Measurements from ENCODE around the gene PPIP5K1. TPM values are rescaled to one million over a fixed set of nuclear protein-coding genes. Genes with fewer than 3 reads are reported as not detected.

Gene PPIP5K1
- polyA plus RNA-seq, 1 donor from 2014 or later: 12.9 TPM

DNA sequence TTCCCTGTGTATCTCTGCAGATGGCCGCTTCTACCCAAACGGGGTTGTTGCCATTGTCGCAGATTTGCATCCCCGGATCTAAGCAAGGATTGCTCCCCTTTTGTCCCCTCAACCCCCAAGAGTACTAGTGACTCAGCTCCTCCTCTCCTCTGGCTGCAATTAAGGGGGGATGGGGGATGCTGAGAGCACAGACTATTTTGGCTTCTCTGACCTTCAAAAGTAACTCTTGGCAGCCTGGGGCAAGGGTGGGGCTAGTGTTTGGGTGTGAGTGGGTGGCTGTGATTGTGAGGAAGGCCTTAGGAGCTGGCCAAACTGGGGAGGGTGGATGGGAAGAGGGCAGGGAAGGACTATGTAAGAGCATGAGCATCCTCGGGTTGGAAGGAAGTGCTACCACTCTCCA is 73.8 kb downstream of the PPIP5K1 start:
- H3K36me3 Mint-ChIP-seq: no peaks in the 10 kb centered on the region
- H3K9me3 Mint-ChIP-seq: no peaks in the 10 kb centered on the region
- H3K4me3 Mint-ChIP-seq: no peak overlapping the region
- peaks cover 4 to 8% (median 4%) of the 10 kb centered on the region in 3 donors for H3K4me1 Mint-ChIP-seq
- H3K27ac Mint-ChIP-seq: peak overlapping the region in 2 of 3 donors; percentile 33 to 94
- H3K27me3 Mint-ChIP-seq: peaks cover 48% of the 10 kb centered on the region

DNA sequence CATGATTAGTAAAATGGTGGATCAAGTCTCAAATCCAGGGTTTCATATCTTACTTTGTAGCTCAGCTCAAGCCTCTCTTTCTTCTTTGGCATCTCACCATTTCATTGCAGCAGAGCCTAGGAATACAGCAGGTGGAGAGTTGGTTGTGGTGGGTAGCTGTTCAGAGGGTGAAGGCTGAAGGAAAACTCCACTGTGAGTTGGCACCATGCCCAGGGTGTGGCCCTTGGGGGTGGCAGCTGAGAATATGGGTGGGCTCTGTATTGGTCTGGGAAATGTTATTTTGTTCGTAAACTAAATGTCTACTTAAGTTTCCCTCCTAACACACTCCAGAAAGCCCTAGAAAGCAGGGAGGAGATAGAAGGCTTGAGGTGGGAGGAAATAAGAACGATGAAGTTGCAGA is 74.3 kb downstream of the PPIP5K1 start:
- peak overlapping the region in 1 of 3 donors; percentile 94 for H3K27ac Mint-ChIP-seq
- no peaks in the 10 kb centered on the region for H3K9me3 Mint-ChIP-seq
- peaks cover 48% of the 10 kb centered on the region for H3K27me3 Mint-ChIP-seq
- peaks cover 7 to 11% (median 7%) of the 10 kb centered on the region in 3 donors for H3K4me1 Mint-ChIP-seq
- no peaks in the 10 kb centered on the region for H3K36me3 Mint-ChIP-seq
- H3K4me3 Mint-ChIP-seq: peak overlapping the region in 1 of 4 donors; percentile 53

DNA sequence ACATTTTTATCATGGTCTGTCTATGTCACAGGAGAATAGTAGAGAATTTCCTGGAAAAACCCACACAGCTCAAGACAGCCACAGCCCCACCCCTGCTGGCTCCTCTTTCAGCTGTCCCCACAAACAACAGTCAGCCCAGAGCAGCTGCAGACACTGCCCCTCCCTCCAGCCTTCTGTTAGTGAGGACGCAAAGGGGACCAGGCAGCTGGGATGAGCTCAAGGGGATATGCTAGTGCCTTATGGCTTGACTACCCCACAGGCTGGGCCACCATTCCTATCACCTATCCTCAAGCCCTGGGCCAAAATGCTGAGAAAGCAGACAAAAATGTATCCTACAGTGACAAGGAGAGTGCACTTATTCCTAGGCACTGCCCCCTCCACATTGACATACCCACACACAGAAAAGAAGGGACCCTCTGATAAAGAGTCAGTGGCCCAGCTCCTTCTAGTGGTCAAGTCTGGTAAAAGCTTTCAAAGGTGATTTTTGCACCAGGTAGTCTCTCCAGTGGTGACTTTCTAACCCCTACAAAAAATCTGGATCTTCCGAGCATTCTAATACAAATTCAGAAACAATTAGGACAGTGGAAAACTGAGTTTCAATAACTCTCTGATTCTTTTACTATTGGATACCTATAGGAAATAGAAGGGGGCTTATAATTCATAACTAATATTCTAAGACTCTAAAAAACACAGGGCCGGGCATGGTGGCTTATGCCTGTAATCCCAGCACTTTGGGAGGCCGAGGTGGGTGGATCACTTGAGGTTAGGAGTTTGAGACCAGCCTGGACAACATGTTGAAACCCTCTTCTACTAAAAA is 75.6 kb downstream of the PPIP5K1 start:
- Mint-ChIP-seq H3K27ac (no peak overlapping the region), H3K36me3 (peaks cover 1% of the 10 kb centered on the region), H3K27me3 (peaks cover 41% of the 10 kb centered on the region), H3K4me1 (peaks cover 12 to 16% (median 16%) of the 10 kb centered on the region in 3 donors), H3K9me3 (no peaks in the 10 kb centered on the region), H3K4me3 (no peak overlapping the region)

DNA sequence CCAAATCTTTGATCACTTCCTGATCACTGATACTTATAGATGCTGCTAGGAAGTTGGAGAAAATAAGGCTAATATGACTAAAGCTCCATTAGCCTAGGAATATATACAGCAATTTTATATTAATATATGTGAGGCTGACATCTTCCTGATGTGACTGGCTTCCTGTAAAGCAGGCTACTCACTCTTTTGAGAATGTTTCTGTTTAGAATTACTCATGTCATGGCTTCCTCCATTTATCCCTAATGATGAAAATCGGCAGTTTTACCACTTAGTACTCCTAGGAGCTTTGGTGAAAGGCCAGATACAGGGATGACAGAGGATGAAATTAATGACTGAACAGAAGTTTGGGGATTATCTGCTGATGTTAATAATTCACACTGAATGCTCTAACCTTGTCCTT is 76.5 kb downstream of the PPIP5K1 start:
- no peak overlapping the region for H3K27ac Mint-ChIP-seq
- peaks cover 1% of the 10 kb centered on the region for H3K36me3 Mint-ChIP-seq
- H3K4me3 Mint-ChIP-seq: peak overlapping the region in 1 of 4 donors; percentile 57
- H3K27me3 Mint-ChIP-seq: peaks cover 32% of the 10 kb centered on the region
- H3K9me3 Mint-ChIP-seq: no peaks in the 10 kb centered on the region
- H3K4me1 Mint-ChIP-seq: peaks cover 12 to 16% (median 16%) of the 10 kb centered on the region in 3 donors

DNA sequence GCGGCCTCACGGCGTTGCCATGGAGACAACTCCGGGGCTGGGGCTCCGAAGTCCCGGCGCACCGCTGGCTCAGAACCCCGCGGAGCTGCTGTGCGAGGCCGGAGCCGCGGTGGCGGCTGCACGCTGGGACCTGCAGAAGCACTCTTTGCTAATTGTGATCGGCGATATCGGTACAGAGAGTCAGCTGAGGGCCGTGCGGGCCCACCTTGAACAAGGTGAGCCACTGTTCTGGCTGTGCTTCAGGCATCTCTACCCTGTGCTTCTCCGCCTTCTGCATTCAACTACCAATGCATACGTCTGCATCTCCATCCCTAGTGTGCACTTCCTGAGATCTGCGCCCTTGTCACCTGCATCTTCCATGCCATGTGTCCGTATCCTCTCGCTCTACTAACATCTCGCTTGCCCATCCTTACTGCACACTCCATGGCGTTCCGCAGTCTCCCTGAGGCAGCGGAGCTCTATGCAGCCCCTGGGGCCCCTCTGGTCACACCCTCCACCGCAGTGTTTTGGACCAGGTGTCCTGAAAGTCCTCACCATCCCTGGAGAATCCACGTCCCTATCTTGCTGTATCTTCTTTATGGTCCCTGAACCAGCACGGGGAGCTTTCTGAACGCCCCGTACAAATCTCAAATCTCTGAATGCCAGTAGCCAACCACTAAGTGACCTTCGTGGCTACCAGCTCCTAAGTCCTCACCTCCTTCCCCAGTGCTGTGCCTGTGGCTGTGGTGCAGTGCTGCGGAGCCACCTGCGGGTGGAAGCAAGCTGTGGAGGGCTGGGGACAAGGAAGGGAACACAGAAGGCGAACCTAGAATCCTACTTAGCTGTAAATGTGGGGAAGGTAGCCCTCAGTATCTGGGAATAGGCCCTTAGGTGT is 78.8 kb downstream of the PPIP5K1 start:
- Mint-ChIP-seq H3K27ac (peak overlapping the region; percentile 94 to 97 (median 94)), H3K4me3 (peak overlapping the region; percentile 88 to 99 (median 96)), H3K4me1 (peaks cover 12 to 16% (median 13%) of the 10 kb centered on the region in 3 donors)

DNA sequence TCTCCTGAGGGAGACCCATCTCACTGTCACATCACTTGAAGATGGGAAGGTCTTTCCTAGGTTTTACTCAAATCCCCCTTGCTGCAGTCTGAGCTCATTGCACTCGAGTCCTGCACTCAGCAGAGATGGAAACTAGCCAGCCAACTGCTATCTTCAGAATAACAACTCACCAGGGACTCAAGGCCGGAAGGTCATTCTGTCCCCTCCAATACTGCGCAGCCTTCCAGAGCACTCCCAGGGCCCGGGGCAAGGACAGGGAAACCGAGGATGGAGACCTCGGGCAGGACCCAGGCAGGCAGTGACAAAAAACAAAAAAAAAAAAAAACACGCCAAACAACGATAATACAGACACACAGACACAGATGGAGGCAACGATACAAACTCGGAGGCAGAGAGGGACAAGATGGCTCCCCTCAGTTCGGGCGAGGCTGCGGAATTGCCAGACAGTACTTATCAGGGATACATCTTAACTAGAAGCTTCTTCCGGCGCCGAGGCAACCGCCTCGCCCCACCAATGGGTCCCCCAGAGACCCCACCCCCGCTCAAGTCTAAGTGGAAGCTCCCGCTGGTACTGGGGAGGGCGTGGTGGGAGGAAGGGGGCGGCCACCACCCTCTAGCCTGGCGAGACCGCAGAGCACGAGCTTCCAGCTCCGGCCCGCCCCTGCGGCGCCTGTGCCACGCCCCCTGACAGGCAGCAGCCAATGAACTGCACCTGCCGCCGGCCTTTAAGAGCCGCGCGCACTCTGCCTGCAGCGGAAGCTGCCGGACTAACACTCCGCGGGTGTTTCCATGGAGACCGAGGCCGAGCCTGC is 79.6 kb downstream of the PPIP5K1 start:
- Mint-ChIP-seq H3K4me1 (peaks cover 12 to 16% (median 13%) of the 10 kb centered on the region in 3 donors), H3K36me3 (peaks cover 1% of the 10 kb centered on the region), H3K27ac (peak overlapping the region; percentile 94 to 97 (median 94)), H3K27me3 (peaks cover 7% of the 10 kb centered on the region), H3K9me3 (no peaks in the 10 kb centered on the region), H3K4me3 (peak overlapping the region; percentile 88 to 99 (median 96))

More for the DNA sequence above, 78.8 kb downstream of the PPIP5K1 start:
- H3K36me3 Mint-ChIP-seq: peaks cover 1% of the 10 kb centered on the region
- H3K27me3 Mint-ChIP-seq: peaks cover 13% of the 10 kb centered on the region
- no peaks in the 10 kb centered on the region for H3K9me3 Mint-ChIP-seq

DNA sequence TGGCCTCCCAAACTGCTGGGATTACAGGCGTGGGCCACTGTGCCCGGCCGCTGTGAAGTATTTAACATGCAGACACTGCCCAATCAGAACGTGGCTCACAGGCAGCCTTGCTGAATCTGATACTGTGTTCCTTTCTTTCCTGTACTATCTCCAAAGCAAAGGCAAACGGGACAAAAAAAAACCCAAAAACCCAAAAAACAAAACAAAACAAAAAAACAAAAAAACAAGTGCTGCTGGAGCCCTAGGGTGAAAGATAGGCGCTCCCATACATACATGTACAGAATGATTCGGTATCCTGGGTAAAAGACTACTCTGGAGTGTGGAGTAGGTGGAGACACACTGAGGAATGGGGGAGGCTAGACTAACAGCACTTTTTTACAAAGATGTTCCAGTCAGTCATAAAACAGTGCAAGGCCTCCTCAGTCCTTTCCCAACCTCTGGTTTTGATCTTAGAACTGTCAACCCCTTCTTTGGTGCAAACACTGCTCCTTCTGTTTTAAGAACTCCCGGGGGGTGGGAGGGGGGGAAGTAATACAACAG is 80.3 kb downstream of the PPIP5K1 start:
- Mint-ChIP-seq H3K27me3 (peaks cover 7% of the 10 kb centered on the region), H3K36me3 (peaks cover 1% of the 10 kb centered on the region), H3K4me1 (peaks cover 12 to 16% (median 13%) of the 10 kb centered on the region in 3 donors), H3K9me3 (no peaks in the 10 kb centered on the region), H3K4me3 (peak overlapping the region; percentile 88 to 99 (median 96)), H3K27ac (peak overlapping the region in 2 of 3 donors; percentile 94)

DNA sequence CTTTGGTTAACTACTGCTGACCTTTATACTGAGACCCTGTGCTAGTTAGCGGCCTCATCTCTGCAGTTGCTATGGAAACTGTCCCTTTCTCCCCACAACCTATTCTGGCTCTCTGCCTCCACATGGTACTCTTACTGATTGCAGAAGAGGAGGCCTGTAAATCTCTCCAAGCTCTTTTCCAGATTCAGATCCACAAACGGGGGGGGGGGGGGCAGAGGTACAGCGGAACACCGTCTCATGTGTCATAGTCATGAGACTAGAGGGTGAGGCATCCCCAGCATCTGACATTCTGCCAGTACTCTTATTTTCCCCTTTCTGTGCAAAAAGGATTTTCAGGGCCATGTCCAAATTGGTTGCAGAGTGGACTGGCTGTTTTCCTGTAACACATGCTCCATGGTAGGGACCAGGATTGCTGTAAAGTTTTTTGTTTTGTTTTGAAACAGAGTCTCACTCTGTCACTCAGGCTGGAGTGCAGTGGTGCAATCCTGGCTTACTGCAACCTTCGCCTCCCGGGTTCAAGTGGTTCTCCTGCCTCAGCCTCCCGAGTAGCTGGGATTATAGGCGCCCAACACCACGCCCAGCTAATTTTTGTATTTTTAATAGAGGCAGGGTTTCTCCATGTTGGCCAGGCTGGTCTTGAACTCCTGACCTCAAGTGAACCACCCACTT is 80.9 kb downstream of the PPIP5K1 start:
- Mint-ChIP-seq H3K4me1 (peaks cover 12 to 16% (median 13%) of the 10 kb centered on the region in 3 donors), H3K27me3 (peaks cover 7% of the 10 kb centered on the region), H3K9me3 (no peaks in the 10 kb centered on the region), H3K36me3 (peaks cover 1% of the 10 kb centered on the region), H3K27ac (peak overlapping the region in 1 of 3 donors; percentile 33), H3K4me3 (peak overlapping the region; percentile 17 to 99 (median 92))

DNA sequence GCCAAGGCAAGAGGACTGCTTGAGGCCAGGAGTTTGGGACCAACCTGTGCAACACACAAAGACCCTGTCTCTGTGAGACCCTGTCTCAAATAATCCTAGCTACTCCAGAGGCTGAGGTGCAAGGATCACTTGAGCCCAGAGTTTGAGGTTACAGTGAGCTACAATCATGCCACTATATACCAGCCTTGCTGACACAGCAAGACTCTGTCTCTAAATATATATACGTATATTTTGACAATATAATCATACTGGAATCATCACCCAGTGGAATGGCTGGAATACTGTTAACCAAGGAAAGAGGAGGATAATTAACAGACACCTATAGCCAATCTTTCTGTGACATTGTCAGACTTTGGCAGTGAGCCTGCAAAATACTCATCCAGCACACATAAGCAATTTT is 81.6 kb downstream of the PPIP5K1 start:
- Mint-ChIP-seq H3K4me3 (peak overlapping the region in 1 of 4 donors; percentile 39), H3K27me3 (peaks cover 7% of the 10 kb centered on the region), H3K9me3 (no peaks in the 10 kb centered on the region), H3K36me3 (peaks cover 1% of the 10 kb centered on the region), H3K4me1 (peaks cover 12 to 16% (median 13%) of the 10 kb centered on the region in 3 donors), H3K27ac (peak overlapping the region in 1 of 3 donors; percentile 33)

DNA sequence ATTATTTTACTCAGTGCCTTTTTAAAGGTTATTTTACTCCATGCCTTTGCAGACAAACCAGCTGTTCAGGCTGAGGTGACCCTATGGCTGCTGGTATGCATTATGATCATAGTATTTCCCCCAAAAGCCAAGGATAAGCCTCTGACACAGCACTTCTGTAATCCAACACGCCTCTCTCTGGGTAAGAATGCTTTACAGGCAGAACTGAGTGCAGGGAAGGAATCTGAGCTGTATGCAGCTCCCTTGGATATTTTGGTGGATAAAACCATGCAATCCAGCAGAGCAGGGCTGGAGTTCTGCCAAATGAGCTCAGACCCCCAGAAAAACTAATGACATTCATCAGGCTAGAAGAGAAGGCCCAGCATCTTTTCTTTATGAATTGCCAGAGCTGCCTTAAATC is 84.3 kb downstream of the PPIP5K1 start:
- Mint-ChIP-seq H3K4me3 (peak overlapping the region in 1 of 4 donors; percentile 41), H3K9me3 (no peaks in the 10 kb centered on the region), H3K27ac (no peak overlapping the region), H3K4me1 (peaks cover 5 to 9% (median 6%) of the 10 kb centered on the region in 3 donors), H3K27me3 (no peaks in the 10 kb centered on the region), H3K36me3 (peaks cover 1% of the 10 kb centered on the region)

DNA sequence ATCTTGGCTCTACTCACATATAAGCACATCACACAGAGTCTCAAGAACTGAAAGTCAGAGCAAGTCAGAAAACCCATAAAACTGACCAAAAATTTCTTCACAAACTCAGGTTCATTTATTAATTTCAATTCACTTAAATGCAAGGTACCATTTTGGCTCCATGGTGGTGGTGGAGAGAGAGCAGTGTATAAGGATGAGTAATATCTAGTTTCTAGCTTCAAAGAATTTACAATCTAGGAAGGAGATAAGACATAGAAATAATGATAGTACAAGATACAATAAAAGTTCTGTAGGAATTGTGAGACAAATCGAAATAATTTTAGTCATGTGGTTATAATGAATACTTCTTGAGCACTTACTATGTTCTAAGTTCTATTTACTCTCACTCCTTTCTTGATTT is 90.4 kb downstream of the PPIP5K1 start:
- Mint-ChIP-seq H3K36me3 (no peaks in the 10 kb centered on the region), H3K9me3 (no peaks in the 10 kb centered on the region), H3K27ac (no peak overlapping the region), H3K27me3 (no peaks in the 10 kb centered on the region), H3K4me1 (no peaks in the 10 kb centered on the region), H3K4me3 (no peak overlapping the region)

DNA sequence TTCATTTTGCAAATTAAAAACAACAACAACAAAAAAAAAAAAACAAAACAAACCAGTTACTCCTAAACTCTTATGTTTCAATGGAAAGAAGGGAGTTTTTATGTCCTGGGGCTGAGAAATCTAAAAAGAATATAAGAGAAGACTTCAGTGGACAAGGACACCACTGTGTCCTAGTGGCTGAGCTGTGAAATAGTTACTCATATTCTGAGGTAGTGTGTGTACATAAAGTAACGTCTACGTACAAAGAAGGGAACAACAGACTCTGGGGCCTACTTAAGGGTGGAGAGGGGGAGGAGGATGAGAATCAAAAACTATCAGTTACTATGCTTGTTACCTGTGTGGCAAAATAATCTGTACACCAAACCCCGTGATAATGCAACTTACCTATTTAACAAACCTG is 91.0 kb downstream of the PPIP5K1 start:
- Mint-ChIP-seq H3K4me3 (no peak overlapping the region), H3K4me1 (no peaks in the 10 kb centered on the region), H3K36me3 (no peaks in the 10 kb centered on the region), H3K9me3 (no peaks in the 10 kb centered on the region), H3K27ac (no peak overlapping the region), H3K27me3 (no peaks in the 10 kb centered on the region)

DNA sequence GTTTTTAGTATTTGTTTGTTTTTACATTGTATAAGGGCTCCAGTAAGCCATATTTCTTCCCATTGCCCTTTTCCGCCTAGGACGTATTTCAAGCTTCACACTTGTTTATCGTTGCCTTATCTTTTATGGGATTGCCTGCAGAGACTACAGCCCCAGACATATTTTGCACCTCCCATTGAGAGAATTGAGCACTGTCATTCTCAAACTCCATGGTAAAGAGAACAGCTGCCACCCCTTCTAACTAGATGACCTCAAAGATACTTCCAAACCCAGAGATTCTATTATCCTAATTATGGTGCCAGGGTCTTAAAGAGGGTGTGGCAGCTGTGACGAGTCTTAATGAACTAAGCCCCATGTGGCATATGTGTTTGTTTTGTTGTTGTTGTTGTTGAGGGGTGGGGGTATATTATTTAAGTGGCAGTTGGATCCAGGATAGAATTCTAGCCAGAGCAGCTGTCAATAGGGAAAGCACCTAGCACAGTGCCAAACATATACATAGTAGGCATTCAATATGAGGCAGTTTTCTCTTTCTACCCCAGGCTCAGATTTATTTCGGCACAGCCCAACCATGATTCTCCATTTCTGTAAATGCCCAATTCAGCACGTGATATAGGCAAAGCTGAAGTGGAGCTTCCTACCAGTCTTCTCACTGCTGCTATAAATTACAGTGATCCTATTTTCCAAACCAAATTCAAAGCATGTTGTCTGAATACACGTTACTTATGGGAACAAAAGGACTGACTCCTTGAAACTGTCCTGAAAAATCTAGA is 96.1 kb downstream of the PPIP5K1 start:
- Mint-ChIP-seq H3K4me1 (peaks cover 13 to 25% (median 15%) of the 10 kb centered on the region in 3 donors), H3K9me3 (no peaks in the 10 kb centered on the region), H3K27me3 (no peaks in the 10 kb centered on the region), H3K27ac (peak overlapping the region; percentile 70 to 99 (median 96)), H3K4me3 (peak overlapping the region; percentile 80 to 97 (median 89)), H3K36me3 (no peaks in the 10 kb centered on the region)

Measured in IgD-negative memory B cell (primary cell).